ENCODE data around the gene ZG16B.

The ZG16B gene

GRCh38 chr16:2867987-2868789, 38.1 kb downstream of the ZG16B start:
- peak; percentile 91 for DNase-seq (ENCODE audit: low read depth)

DNA sequence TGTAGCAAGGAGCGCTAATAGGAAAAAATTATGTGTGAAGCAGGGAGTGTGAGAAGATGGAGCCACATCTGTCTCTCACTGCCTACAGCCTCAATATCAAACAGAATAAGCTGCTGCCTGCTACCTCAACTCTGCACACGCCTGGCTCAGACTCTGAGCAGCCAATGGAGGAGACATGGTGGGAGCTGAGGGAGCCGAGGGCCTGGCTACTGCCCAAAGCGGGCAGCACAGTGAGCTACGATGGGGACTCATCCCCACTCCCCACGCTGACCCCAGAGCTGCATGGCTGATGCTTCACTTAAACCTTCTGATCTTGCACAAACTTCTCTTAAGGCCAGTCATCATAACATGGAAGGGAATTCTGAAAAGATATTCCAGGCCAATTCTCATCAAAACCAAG, 41.8 kb downstream of the ZG16B start:
- DNase-seq (ENCODE audit: low read depth) = no peak

DNA sequence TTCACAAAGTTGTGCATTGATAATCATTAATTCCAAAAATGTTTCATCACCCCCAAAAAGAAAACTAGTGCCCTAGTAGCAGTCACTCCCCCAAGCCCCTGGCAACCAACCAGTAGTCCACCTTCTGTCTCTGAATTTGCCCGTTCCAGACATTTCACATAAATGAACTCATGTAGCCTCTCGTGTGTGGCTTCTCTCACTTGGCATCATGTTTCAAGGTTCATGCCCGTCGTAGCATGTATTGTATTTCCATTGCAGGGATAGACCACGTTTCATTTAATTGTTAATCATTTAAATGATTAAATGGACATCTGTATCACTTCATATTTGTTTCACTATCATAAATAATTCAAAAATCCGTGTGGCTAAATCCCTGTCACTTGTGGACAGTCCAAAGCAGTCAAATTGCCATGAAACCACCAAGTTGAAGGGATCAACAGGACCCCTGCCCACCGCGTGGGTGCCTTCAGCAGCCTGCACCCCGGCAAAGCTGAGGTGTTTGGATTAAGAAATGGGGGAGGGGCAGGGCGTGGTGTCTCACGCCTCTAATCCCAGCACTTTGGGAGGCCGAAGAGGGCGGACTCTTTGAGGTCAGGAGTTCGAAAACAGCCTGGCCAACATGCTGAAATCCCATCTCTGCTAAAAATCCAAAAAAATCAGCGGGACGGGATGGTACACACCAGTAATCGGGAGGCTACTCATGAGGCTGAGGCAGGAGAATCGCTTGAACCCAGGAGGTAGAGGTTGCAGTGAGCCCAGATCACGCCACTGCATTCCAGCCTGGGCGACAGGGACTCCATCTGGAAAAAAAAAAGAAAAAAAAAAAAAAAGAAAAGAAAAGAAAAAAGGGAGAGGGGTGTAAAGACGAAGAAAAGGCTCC, 44.2 kb downstream of the ZG16B start:
- no peak for DNase-seq (ENCODE audit: low read depth)

- DNase-seq (ENCODE audit: low read depth) = peak; percentile 64
Observed at GRCh38 chr16:2874912-2875362, 44.8 kb downstream of the ZG16B start.

- DNase-seq (ENCODE audit: low read depth) = no peak
Observed at GRCh38 chr16:2879854-2880508, 49.9 kb downstream of the ZG16B start.

Measured in fibroblast of gingiva (primary cell).